Activated CD8-positive, alpha-beta T cell treated with anti-CD3 and anti-CD28 coated beads, Interleukin-2, amount 10 ng/mL, durations not matched to agents 7 days and 5 days (primary cell): ENCODE measurements around the gene JAKMIP3. TPM values are rescaled to one million over a fixed set of nuclear protein-coding genes. Genes with fewer than 3 reads are reported as not detected.

Experiments
- ATAC-seq: fragments of 150-1000 bp; cut with Tn5 transposase; one replicate; pipeline ENCODE4 v1.10.0; 2021; ENCODE audit warnings: moderate library complexity
- CTCF ChIA-PET: fragments of 350-600 bp; sonication (Branson Sonifier 250); formaldehyde crosslinking; loops from one replicate; lab custom pipeline; 2021; ENCODE audit warnings: antibody characterized with exemption; lab: Charles Lee
- POLR2A ChIA-PET: fragments of 350-600 bp; sonication (Branson Sonifier 250); formaldehyde crosslinking; loops from one replicate; lab custom pipeline; 2021; ENCODE audit warnings: antibody characterized with exemption; lab: Charles Lee
- DNase-seq: peaks from one replicate; pipeline ENCODE4 v3.0.0-alpha.2; 2020
- H3K27ac Mint-ChIP-seq: one replicate; pipeline ENCODE4 v1.8.0; 2021; ENCODE audit warnings: mild to moderate bottlenecking, mixed read lengths
- H3K27me3 Mint-ChIP-seq: one replicate; pipeline ENCODE4 v1.8.0; 2021; ENCODE audit warnings: low read depth, mixed read lengths
- H3K36me3 Mint-ChIP-seq: one replicate; pipeline ENCODE4 v1.8.0; 2021; ENCODE audit warnings: low read depth, mixed read lengths
- H3K4me1 Mint-ChIP-seq: one replicate; pipeline ENCODE4 v1.8.0; 2021; ENCODE audit warnings: low read depth, mixed read lengths
- H3K4me3 Mint-ChIP-seq: one replicate; pipeline ENCODE4 v1.8.0; 2021; ENCODE audit warnings: mild to moderate bottlenecking, mixed read lengths
- H3K9me3 Mint-ChIP-seq: one replicate; pipeline ENCODE4 v1.8.0; 2022; ENCODE audit warnings: mixed read lengths; ENCODE audit not compliant: insufficient read depth
- total RNA-seq, 2 experiments: library from RNA; stranded (reverse); gene quantifications; one replicate each; pipeline ENCODE4 v1.2.3, GENCODE V29; 2021

Gene JAKMIP3
- under 1 TPM; 0.08 TPM for total RNA-seq

- CTCF ChIA-PET, result no interaction called here
These were observed at the start of gene JAKMIP3 for GRCh38 chr10:132065491-132066105. JAKMIP3 (plus strand) TSS chr10:132065946; CDS start chr10:132104809, 38,863 bp downstream.

GRCh38 chr10:132016514-132016913 is 49.2 kb upstream of the JAKMIP3 start:
- H3K9me3 Mint-ChIP-seq, result no peaks in the 10 kb centered on the region
- no peaks in the 10 kb centered on the region for H3K36me3 Mint-ChIP-seq
- no peaks in the 10 kb centered on the region for H3K4me1 Mint-ChIP-seq
- DNase-seq, result no peak
- no peak overlapping the region for H3K27ac Mint-ChIP-seq
- ChIA-PET CTCF (no interaction called here), POLR2A (no interaction called here)
- no peak overlapping the region for H3K4me3 Mint-ChIP-seq
- peaks cover 10% of the 10 kb centered on the region for H3K27me3 Mint-ChIP-seq
- ATAC-seq, result no peak

More at GRCh38 chr10:132065491-132066105, at the start of gene JAKMIP3:
- DNase-seq (no peak), ATAC-seq (no peak)
- Mint-ChIP-seq H3K4me1 (no peaks in the 10 kb centered on the region), H3K27me3 (peaks cover 16% of the 10 kb centered on the region), H3K9me3 (no peaks in the 10 kb centered on the region), H3K4me3 (peak within 1 kb of the TSS; percentile 61), H3K27ac (no peak within 1 kb of the TSS), H3K36me3 (no peaks in the 10 kb centered on the region)
- POLR2A ChIA-PET, result no interaction called here

DNA sequence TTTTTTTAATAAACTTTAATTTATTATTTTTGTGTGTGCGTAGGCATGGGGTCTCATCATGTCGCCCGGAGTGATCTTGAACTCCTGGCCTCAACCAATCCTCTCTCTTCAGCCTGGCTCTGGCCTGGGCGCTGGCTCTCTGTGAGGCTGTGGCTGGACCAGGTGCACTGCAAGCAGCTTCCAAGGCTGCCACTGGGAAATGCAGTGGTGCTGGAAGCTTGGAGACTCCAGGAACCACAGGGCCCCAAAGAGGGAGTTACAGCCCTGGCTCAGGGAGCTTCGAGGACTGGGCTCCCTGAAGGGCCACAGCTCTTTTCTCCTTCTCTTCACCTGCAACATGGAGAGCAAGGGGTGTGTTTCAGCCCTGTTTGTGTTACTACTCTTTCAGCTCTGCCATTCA is 47.3 kb upstream of the JAKMIP3 start:
- Mint-ChIP-seq H3K4me3 (no peak overlapping the region), H3K36me3 (no peaks in the 10 kb centered on the region), H3K9me3 (no peaks in the 10 kb centered on the region), H3K4me1 (peaks cover 6% of the 10 kb centered on the region), H3K27me3 (peaks cover 8% of the 10 kb centered on the region), H3K27ac (no peak overlapping the region)
- ATAC-seq (no peak), DNase-seq (no peak)
- POLR2A ChIA-PET, result no interaction called here
- CTCF ChIA-PET, result interaction anchor here (1.3 kb wide), 1 partner anchor 124 kb away, joined by 6 read pairs; no protein-coding TSS in a partner anchor

DNA sequence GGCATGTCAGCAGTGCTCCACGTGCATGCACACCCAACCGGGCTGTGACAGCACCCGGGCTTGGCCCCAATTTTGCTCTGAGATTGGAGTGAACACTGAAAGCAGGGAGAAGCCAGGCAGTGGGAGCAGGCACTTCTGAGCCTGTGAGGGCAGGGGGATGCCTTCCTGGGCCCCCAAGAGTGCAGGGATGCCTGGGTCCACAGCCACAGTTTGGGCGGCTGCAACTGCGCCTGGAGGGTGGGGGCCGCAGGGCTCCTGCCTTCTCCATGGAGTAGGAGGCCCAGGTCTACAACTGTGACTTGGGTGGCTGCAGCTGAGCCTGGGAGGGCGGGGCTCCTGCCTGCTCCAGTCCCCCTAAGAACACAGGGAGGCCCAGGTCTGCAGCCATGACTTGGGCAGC is 46.4 kb upstream of the JAKMIP3 start:
- CTCF ChIA-PET, result interaction anchor here (1.3 kb wide), 1 partner anchor 123 kb away, joined by 6 read pairs; no protein-coding TSS in a partner anchor

DNA sequence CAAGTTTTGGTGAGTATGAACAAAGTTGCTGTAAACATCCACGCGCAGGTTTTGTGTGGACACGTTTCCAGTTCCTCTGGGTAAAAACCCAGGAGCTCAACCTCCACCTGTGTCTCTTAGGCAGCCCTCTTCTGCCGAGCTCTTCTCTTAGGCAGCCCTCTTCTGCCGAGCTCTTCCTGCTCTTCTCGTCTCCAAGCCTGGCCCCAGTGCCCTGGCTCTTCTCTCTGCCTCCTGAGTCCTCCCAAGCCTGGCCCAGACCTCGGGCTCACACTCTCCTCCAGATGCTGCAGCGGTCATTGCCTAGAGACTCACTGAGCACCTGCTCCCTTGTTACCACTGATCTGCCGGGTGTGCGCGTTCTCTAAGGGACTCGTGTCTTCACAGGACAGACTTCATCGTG is 45.3 kb upstream of the JAKMIP3 start:
- CTCF ChIA-PET, result interaction anchor here (1.2 kb wide), 1 partner anchor 135 kb away, joined by 7 read pairs; no protein-coding TSS in a partner anchor
- DNase-seq (no peak), ATAC-seq (no peak)
- no peak overlapping the region for H3K4me3 Mint-ChIP-seq
- peaks cover 12% of the 10 kb centered on the region for H3K27me3 Mint-ChIP-seq
- H3K27ac Mint-ChIP-seq, result no peak overlapping the region
- peaks cover 6% of the 10 kb centered on the region for H3K4me1 Mint-ChIP-seq
- no peaks in the 10 kb centered on the region for H3K9me3 Mint-ChIP-seq
- POLR2A ChIA-PET, result no interaction called here
- no peaks in the 10 kb centered on the region for H3K36me3 Mint-ChIP-seq

More for the DNA sequence above, 46.4 kb upstream of the JAKMIP3 start:
- H3K27ac Mint-ChIP-seq, result no peak overlapping the region
- ATAC-seq, result no peak
- H3K4me1 Mint-ChIP-seq, result peaks cover 6% of the 10 kb centered on the region
- H3K4me3 Mint-ChIP-seq, result no peak overlapping the region
- DNase-seq, result no peak
- no peaks in the 10 kb centered on the region for H3K9me3 Mint-ChIP-seq
- H3K36me3 Mint-ChIP-seq, result no peaks in the 10 kb centered on the region
- POLR2A ChIA-PET, result no interaction called here
- peaks cover 12% of the 10 kb centered on the region for H3K27me3 Mint-ChIP-seq

GRCh38 chr10:132021046-132021445 is 44.7 kb upstream of the JAKMIP3 start:
- peaks cover 6% of the 10 kb centered on the region for H3K4me1 Mint-ChIP-seq
- ATAC-seq (no peak), DNase-seq (no peak)
- no peak overlapping the region for H3K4me3 Mint-ChIP-seq
- ChIA-PET POLR2A (no interaction called here), CTCF (interaction anchor here (0.5 to 1.2 kb wide), 2 partner anchors 135 kb away, joined by 3 to 7 read pairs; no protein-coding TSS in a partner anchor)
- no peaks in the 10 kb centered on the region for H3K36me3 Mint-ChIP-seq
- peaks cover 12% of the 10 kb centered on the region for H3K27me3 Mint-ChIP-seq
- no peak overlapping the region for H3K27ac Mint-ChIP-seq
- H3K9me3 Mint-ChIP-seq, result no peaks in the 10 kb centered on the region

- no peak overlapping the region for H3K27ac Mint-ChIP-seq
- ChIA-PET CTCF (interaction anchor here (0.5 kb wide), 1 partner anchor 136 kb away, joined by 3 read pairs; no protein-coding TSS in a partner anchor), POLR2A (no interaction called here)
- H3K4me1 Mint-ChIP-seq, result peaks cover 6% of the 10 kb centered on the region
- H3K9me3 Mint-ChIP-seq, result no peaks in the 10 kb centered on the region
- H3K4me3 Mint-ChIP-seq, result no peak overlapping the region
- ATAC-seq (no peak), DNase-seq (no peak)
- no peaks in the 10 kb centered on the region for H3K36me3 Mint-ChIP-seq
- peaks cover 14% of the 10 kb centered on the region for H3K27me3 Mint-ChIP-seq
These were observed 44.1 kb upstream of the JAKMIP3 start for GRCh38 chr10:132021504-132022143.

- ChIA-PET CTCF (interaction anchor here (0.7 to 1.9 kb wide), 22 partner anchors 9 to 568 kb away, joined by 3 to 88 read pairs (median 5); partner anchors contain the start of gene BNIP3), POLR2A (interaction anchor here (0.9 kb wide), 1 partner anchor 136 kb away, joined by 3 read pairs; no protein-coding TSS in a partner anchor)
- no peak for ATAC-seq
- H3K4me3 Mint-ChIP-seq, result no peak overlapping the region
- DNase-seq, result no peak
- H3K27ac Mint-ChIP-seq, result no peak overlapping the region
- peaks cover 6% of the 10 kb centered on the region for H3K4me1 Mint-ChIP-seq
- H3K36me3 Mint-ChIP-seq, result no peaks in the 10 kb centered on the region
- peaks cover 11% of the 10 kb centered on the region for H3K27me3 Mint-ChIP-seq
- no peaks in the 10 kb centered on the region for H3K9me3 Mint-ChIP-seq
These were observed 43.5 kb upstream of the JAKMIP3 start for GRCh38 chr10:132022241-132022640.

DNA sequence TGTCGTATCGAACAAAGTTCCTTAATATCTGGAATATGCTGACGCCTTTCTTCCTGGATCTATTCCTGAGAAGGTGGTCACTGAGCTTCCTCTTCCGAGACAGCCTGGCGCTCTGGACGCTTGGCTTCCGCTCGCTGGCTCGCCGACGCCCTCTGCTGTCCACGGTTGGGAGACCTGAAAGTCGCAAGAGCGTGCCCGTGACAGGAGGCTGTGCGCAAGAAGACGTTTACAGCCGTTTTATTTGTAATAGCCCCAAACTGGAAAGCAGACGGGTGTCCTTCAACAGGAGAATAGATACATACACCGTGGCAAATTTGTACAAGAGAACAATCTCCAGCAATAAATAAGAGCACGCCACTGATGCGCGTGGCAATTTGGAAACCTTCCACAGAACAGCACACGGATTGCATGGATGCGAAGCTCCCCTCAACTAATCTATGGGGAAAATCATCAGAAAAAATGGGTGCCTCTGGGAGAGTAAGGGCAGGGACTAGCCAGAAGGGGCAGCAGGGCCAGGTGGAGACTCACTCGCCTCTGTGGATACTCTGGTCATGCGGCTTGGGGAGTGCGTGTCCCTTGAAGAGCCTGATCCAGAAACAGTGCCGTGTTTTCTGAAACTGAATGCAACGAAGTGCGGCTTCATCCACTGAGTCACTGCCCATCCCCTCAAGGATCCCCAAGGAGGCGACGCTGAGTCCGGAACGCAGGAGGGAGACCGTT is 42.5 kb upstream of the JAKMIP3 start:
- peak; percentile 83 for DNase-seq
- ATAC-seq, result peak; percentile 89
- ChIA-PET CTCF (interaction anchor here (0.6 to 1.9 kb wide), 32 partner anchors 8 to 569 kb away, joined by 3 to 88 read pairs (median 5); partner anchors contain the start of gene BNIP3), POLR2A (interaction anchor here (0.5 to 0.9 kb wide), 2 partner anchors 137 to 155 kb away, joined by 3 to 4 read pairs; no protein-coding TSS in a partner anchor)
- H3K27ac Mint-ChIP-seq, result no peak overlapping the region
- peaks cover 14% of the 10 kb centered on the region for H3K27me3 Mint-ChIP-seq
- H3K4me1 Mint-ChIP-seq, result peaks cover 6% of the 10 kb centered on the region
- no peak overlapping the region for H3K4me3 Mint-ChIP-seq
- H3K36me3 Mint-ChIP-seq, result no peaks in the 10 kb centered on the region
- no peaks in the 10 kb centered on the region for H3K9me3 Mint-ChIP-seq

- ATAC-seq (no peak), DNase-seq (no peak)
- Mint-ChIP-seq H3K9me3 (no peaks in the 10 kb centered on the region), H3K4me1 (peaks cover 10% of the 10 kb centered on the region), H3K4me3 (no peak overlapping the region), H3K27ac (no peak overlapping the region), H3K27me3 (peaks cover 22% of the 10 kb centered on the region), H3K36me3 (no peaks in the 10 kb centered on the region)
- ChIA-PET POLR2A (no interaction called here), CTCF (no interaction called here)
These were observed 38.2 kb upstream of the JAKMIP3 start for GRCh38 chr10:132027423-132027983.

GRCh38 chr10:132028706-132029105 is 37.0 kb upstream of the JAKMIP3 start:
- Mint-ChIP-seq H3K9me3 (no peaks in the 10 kb centered on the region), H3K36me3 (no peaks in the 10 kb centered on the region), H3K4me3 (no peak overlapping the region), H3K27ac (no peak overlapping the region), H3K4me1 (peaks cover 4% of the 10 kb centered on the region), H3K27me3 (peaks cover 20% of the 10 kb centered on the region)
- no peak for ATAC-seq
- ChIA-PET CTCF (interaction anchor here (1.0 kb wide), 1 partner anchor 143 kb away, joined by 3 read pairs; no protein-coding TSS in a partner anchor), POLR2A (no interaction called here)
- no peak for DNase-seq
